Endothelial cell of umbilical vein (primary cell): ENCODE data around the gene WDTC1. TPM values are rescaled to one million over a fixed set of nuclear protein-coding genes. Genes with fewer than 3 reads are reported as not detected.

Experiments
- BruUV-seq: library from RNA; stranded (reverse); fragments of 400-500 nt; replicated peaks from 2 replicates; lab custom pipeline; 2021; lab: Mats Ljungman, UMichigan
- CTCF ChIA-PET: fragments of 300-600, 350-600 bp; sonication (Branson Sonifier 250); formaldehyde crosslinking; loops from one replicate; lab custom pipeline; 2021; ENCODE audit warnings: antibody characterized with exemption, inconsistent platforms; lab: Charles Lee
- POLR2A ChIA-PET: fragments of 300-600, 350-600 bp; sonication (Branson Sonifier 250); formaldehyde crosslinking; loops from one replicate; lab custom pipeline; 2021; ENCODE audit warnings: antibody characterized with exemption, inconsistent platforms; lab: Charles Lee
- DNase-seq: peaks from one replicate; pipeline ENCODE4 v3.0.0-alpha.2; 2011; ENCODE audit warnings: low read depth, low spot score
- FAIRE-seq: peaks from 2 replicates; lab custom pipeline; 2011; peaks lifted over from hg19 to GRCh38; lab: Jason Lieb, UNC
- H2AFZ ChIP-seq: 2 replicates; pipeline ENCODE4 v1.6.0; 2012; ENCODE audit warnings: low read depth, low read length, control low read depth, inconsistent platforms
- H3K27ac ChIP-seq: 2 replicates; pipeline ENCODE4 v1.5.1; 2011; ENCODE audit warnings: low read depth, mild to moderate bottlenecking, control low read depth, low read length, moderate library complexity; ENCODE audit not compliant: insufficient read depth
- H3K27me3 ChIP-seq, 2 experiments: 2 replicates each; pipeline versions ENCODE4 v1.6.0 to v1.6.1; 2011; ENCODE audit warnings: low read length in 2 of 2, mixed read lengths in 1 of 2; ENCODE audit not compliant: control insufficient read depth in 2 of 2, insufficient read depth in 2 of 2
- H3K36me3 ChIP-seq, 2 experiments: 2 replicates in 1 of 2; 3 replicates in 1 of 2; pipeline ENCODE4 v1.5.1; 2011; ENCODE audit warnings: low read length in 2 of 2, mild to moderate bottlenecking in 1 of 2, moderate library complexity in 1 of 2; ENCODE audit not compliant: control insufficient read depth in 2 of 2, insufficient read depth in 2 of 2; ENCODE audit errors: extremely low read depth in 1 of 2
- H3K4me1 ChIP-seq: 3 replicates; pipeline ENCODE4 v1.5.1; 2011; ENCODE audit warnings: mild to moderate bottlenecking, low read length; ENCODE audit not compliant: control insufficient read depth, insufficient read depth; ENCODE audit errors: extremely low read depth
- H3K4me2 ChIP-seq: 2 replicates; pipeline ENCODE4 v1.6.1; 2011; ENCODE audit warnings: low read length, control low read depth, mixed read lengths; ENCODE audit not compliant: insufficient read depth
- H3K4me3 ChIP-seq, 3 experiments: fragments of 200-600 bp in 1 of 3; sonication (generic), shearing (Covaris generic) in 1 of 3; replicated peaks in 1 of 3; 2 replicates each; pipeline ENCODE4 v1.5.1; 2011 to 2016; ENCODE audit warnings: control low read depth in 3 of 3, low read length in 3 of 3, mild to moderate bottlenecking in 2 of 3, inconsistent platforms in 1 of 3, low read depth in 1 of 3, moderate library complexity in 1 of 3; ENCODE audit not compliant: insufficient read depth in 1 of 3
- H3K79me2 ChIP-seq: 2 replicates; pipeline ENCODE4 v1.6.0; 2012; ENCODE audit warnings: low read length, inconsistent platforms; ENCODE audit not compliant: control insufficient read depth, insufficient read depth
- H3K9ac ChIP-seq: replicated peaks from 2 replicates; pipeline ENCODE3; 2011; ENCODE audit warnings: low read length, control low read depth; ENCODE audit not compliant: insufficient read depth; ENCODE audit errors: extremely low read depth
- H3K9me1 ChIP-seq: replicated peaks from 3 replicates; pipeline ENCODE4 v1.6.0; 2011; ENCODE audit warnings: mild to moderate bottlenecking, low read length; ENCODE audit not compliant: control insufficient read depth, insufficient read depth; ENCODE audit errors: extremely low read depth
- H3K9me3 ChIP-seq: replicated peaks from 2 replicates; pipeline ENCODE4 v1.5.1; 2012; ENCODE audit warnings: low read length, inconsistent platforms; ENCODE audit not compliant: control insufficient read depth, insufficient read depth
- H4K20me1 ChIP-seq: replicated peaks from 2 replicates; pipeline ENCODE3; 2011; ENCODE audit warnings: mild to moderate bottlenecking, low read length; ENCODE audit not compliant: control insufficient read depth, insufficient read depth; ENCODE audit errors: extremely low read depth
- CTCF ChIP-seq, 2 donors: IDR thresholded peaks; 1 replicate in 1 of 2; 2 replicates in 1 of 2; pipeline ENCODE4 v1.5.1; 2011; ENCODE audit warnings: low read length in 2 of 2, mild to moderate bottlenecking in 2 of 2, moderate library complexity in 2 of 2, control low read depth in 1 of 2, inconsistent platforms in 1 of 2, low read depth in 1 of 2; ENCODE audit not compliant: insufficient read depth in 1 of 2; ENCODE audit errors: extremely low read depth in 1 of 2
- EZH2 ChIP-seq: IDR thresholded peaks from 2 replicates; pipeline ENCODE4 v1.6.1; 2012; ENCODE audit warnings: borderline replicate concordance, low read depth, mild to moderate bottlenecking, moderate library complexity, low read length, inconsistent platforms; ENCODE audit not compliant: severe bottlenecking
- FOS ChIP-seq: IDR thresholded peaks from 2 replicates; pipeline ENCODE4 v1.6.1; 2011; ENCODE audit warnings: mild to moderate bottlenecking, low read length, moderate library complexity, borderline replicate concordance; ENCODE audit not compliant: insufficient read depth
- GATA2 ChIP-seq: IDR thresholded peaks from 2 replicates; pipeline ENCODE4 v1.7.0; 2011; ENCODE audit warnings: low read depth, mild to moderate bottlenecking, moderate library complexity, mixed read lengths, low read length; ENCODE audit not compliant: insufficient read length, insufficient read depth
- JUN ChIP-seq: IDR thresholded peaks from 2 replicates; pipeline ENCODE4 v1.6.1; 2011; ENCODE audit warnings: borderline replicate concordance, low read depth; ENCODE audit not compliant: insufficient read length, insufficient read depth
- MAX ChIP-seq: IDR thresholded peaks from 2 replicates; pipeline ENCODE4 v1.6.1; 2011; ENCODE audit not compliant: insufficient read depth, insufficient read length
- dilution Hi-C: fragments of 300-500 bp; cut with MboI; formaldehyde crosslinking; loops from one replicate; pipeline ENCODE4 v1.15.0; 2019; ENCODE audit warnings: low sequenced_read_pairs; ENCODE audit not compliant: extremely low pct_ligation_motif_present
- intact Hi-C: fragments of 100-400 bp; cut with micrococcal nuclease; formaldehyde crosslinking; loops from one replicate; pipeline ENCODE4 v1.10.0; 2022
- polyA plus RNA-seq, 4 experiments: library from polyadenylated mRNA; depleted of rRNA in 3 of 4; stranded (reverse) in 3 of 4; unstranded in 1 of 4; fragments of >200 nt; gene quantifications; 2 replicates each; pipeline versions ENCODE4 v1.2.1 to v1.2.3, GENCODE V29; 2011 to 2012; ENCODE audit warnings: missing spikeins in 1 of 4
- total RNA-seq: library from RNA; stranded (reverse); gene quantifications from 2 replicates; pipeline ENCODE4 v1.2.3, GENCODE V29; 2021

The WDTC1 gene
- total and polyA plus RNA-seq, 2 donors (not counting 3 experiments of a cell fraction or from before 2014, with no cell fraction given) = 15.4 to 27.6 TPM

- Histone ChIP-seq H3K4me1 (peaks cover 5% of the 10 kb centered on the region), H3K9me1 (no peaks in the 10 kb centered on the region), H3K9ac (no peak overlapping the region), H4K20me1 (no peaks in the 10 kb centered on the region), H3K4me3 (no peak overlapping the region), H3K27ac (no peak overlapping the region), H3K36me3 (no peaks in the 10 kb centered on the region), H3K9me3 (no peaks in the 10 kb centered on the region), H3K27me3 (no peaks in the 10 kb centered on the region), H3K4me2 (no peak overlapping the region), H3K79me2 (peaks cover 9% of the 10 kb centered on the region), H2AFZ (no peak overlapping the region)
- dilution Hi-C loops (no loop called here), intact Hi-C loops (no loop called here)
- FAIRE-seq = no peak
- no peak for DNase-seq
- CTCF ChIA-PET = interaction anchor here (2.0 kb wide), 1 partner anchor 17 kb away, joined by 8 read pairs; no protein-coding TSS in a partner anchor
- POLR2A ChIA-PET = interaction anchor here (0.6 kb wide), 1 partner anchor 18 kb away, joined by 3 read pairs; no protein-coding TSS in a partner anchor
- no TSS peak for BruUV-seq
- TF ChIP-seq JUN (no peak), CTCF (IDR thresholded peaks at IDR 0.05; ENCODE audit: extremely low read depth in 1 of 2, insufficient read depth in 1 of 2, low read depth in 1 of 2, low read length in 2 of 2) (no peak)
Observed at GRCh38 chr1:27318136-27318535, 83.7 kb downstream of the WDTC1 start.

- dilution Hi-C loops (no loop called here), intact Hi-C loops (no loop called here)
- Histone ChIP-seq H3K27me3 (no peaks in the 10 kb centered on the region), H3K4me3 (no peak overlapping the region), H2AFZ (no peak overlapping the region), H3K9ac (no peak overlapping the region), H3K4me2 (no peak overlapping the region), H3K9me3 (no peaks in the 10 kb centered on the region), H3K4me1 (peaks cover 10% of the 10 kb centered on the region), H3K27ac (no peak overlapping the region), H3K36me3 (no peaks in the 10 kb centered on the region), H3K79me2 (peaks cover 14% of the 10 kb centered on the region), H4K20me1 (no peaks in the 10 kb centered on the region), H3K9me1 (no peaks in the 10 kb centered on the region)
- CTCF ChIA-PET = interaction anchor here (0.7 to 2.0 kb wide), 2 partner anchors 18 to 192 kb away, joined by 3 to 8 read pairs; no protein-coding TSS in a partner anchor
- FAIRE-seq (no peak), DNase-seq (no peak)
- POLR2A ChIA-PET = no interaction called here
- no TSS peak for BruUV-seq
- no peak for TF ChIP-seq EZH2
- no peak for TF ChIP-seq GATA2
- no peak for TF ChIP-seq FOS
- TF ChIP-seq MAX = no peak
Observed at GRCh38 chr1:27318596-27318995, 84.2 kb downstream of the WDTC1 start.
